ENCODE measurements around the gene SLC9C2. TPM values are rescaled to one million over a fixed set of nuclear protein-coding genes. Genes with fewer than 3 reads are reported as not detected.

Gene SLC9C2
- total RNA-seq, 1 donor from 2014 or later = 1.2 TPM

- Mint-ChIP-seq H3K27ac (no peak overlapping the region), H3K4me3 (no peak overlapping the region), H3K4me1 (no peaks in the 10 kb centered on the region), H3K27me3 (ENCODE audit: low read depth) (no peaks in the 10 kb centered on the region), H3K36me3 (no peaks in the 10 kb centered on the region), H3K9me3 (no peaks in the 10 kb centered on the region)
- no peak for DNase-seq (ENCODE audit: low spot score in 2 of 2, unreplicated experiment in 2 of 2)
- no peak for TF ChIP-seq CTCF (IDR thresholded peaks at IDR 0.05; ENCODE audit: unreplicated experiment)
Observed at GRCh38 chr1:173554541-173555250, 48.2 kb downstream of the SLC9C2 start.

GRCh38 chr1:173554089-173554488 lies 48.8 kb downstream of the SLC9C2 start:
- Mint-ChIP-seq H3K27me3 (ENCODE audit: low read depth) (no peaks in the 10 kb centered on the region), H3K9me3 (no peaks in the 10 kb centered on the region), H3K4me3 (no peak overlapping the region), H3K36me3 (no peaks in the 10 kb centered on the region), H3K27ac (no peak overlapping the region), H3K4me1 (no peaks in the 10 kb centered on the region)
- DNase-seq (ENCODE audit: low spot score in 2 of 2, unreplicated experiment in 2 of 2) = no peak
- TF ChIP-seq CTCF (IDR thresholded peaks at IDR 0.05; ENCODE audit: unreplicated experiment) = no peak

GRCh38 chr1:173553312-173553711 lies 49.6 kb downstream of the SLC9C2 start:
- H3K9me3 Mint-ChIP-seq = no peaks in the 10 kb centered on the region
- TF ChIP-seq CTCF (IDR thresholded peaks at IDR 0.05; ENCODE audit: unreplicated experiment) = no peak
- H3K36me3 Mint-ChIP-seq = no peaks in the 10 kb centered on the region
- no peak overlapping the region for H3K4me3 Mint-ChIP-seq
- no peaks in the 10 kb centered on the region for H3K27me3 Mint-ChIP-seq (ENCODE audit: low read depth)
- H3K27ac Mint-ChIP-seq = no peak overlapping the region
- no peaks in the 10 kb centered on the region for H3K4me1 Mint-ChIP-seq
- DNase-seq (ENCODE audit: low spot score in 2 of 2, unreplicated experiment in 2 of 2) = no peak

GRCh38 chr1:173551699-173552098 lies 51.2 kb downstream of the SLC9C2 start:
- Mint-ChIP-seq H3K27me3 (ENCODE audit: low read depth) (no peaks in the 10 kb centered on the region), H3K9me3 (no peaks in the 10 kb centered on the region), H3K4me1 (no peaks in the 10 kb centered on the region), H3K36me3 (no peaks in the 10 kb centered on the region), H3K27ac (no peak overlapping the region), H3K4me3 (no peak overlapping the region)
- TF ChIP-seq CTCF (IDR thresholded peaks at IDR 0.05; ENCODE audit: unreplicated experiment) = no peak
- no peak for DNase-seq (ENCODE audit: low spot score in 2 of 2, unreplicated experiment in 2 of 2)

GRCh38 chr1:173549813-173550212 lies 53.1 kb downstream of the SLC9C2 start:
- no peak for TF ChIP-seq CTCF (IDR thresholded peaks at IDR 0.05; ENCODE audit: unreplicated experiment)
- H3K4me1 Mint-ChIP-seq = no peaks in the 10 kb centered on the region
- no peaks in the 10 kb centered on the region for H3K27me3 Mint-ChIP-seq (ENCODE audit: low read depth)

More at GRCh38 chr1:173549813-173550212, 53.1 kb downstream of the SLC9C2 start:
- Mint-ChIP-seq H3K27ac (no peak overlapping the region), H3K9me3 (no peaks in the 10 kb centered on the region), H3K4me3 (no peak overlapping the region), H3K36me3 (no peaks in the 10 kb centered on the region)
- no peak for DNase-seq (ENCODE audit: low spot score in 2 of 2, unreplicated experiment in 2 of 2)

All from mesothelial cell of epicardium (in vitro differentiated cells).